ENCODE measurements around the gene RPL3. TPM values are rescaled to one million over a fixed set of nuclear protein-coding genes. Genes with fewer than 3 reads are reported as not detected.
A peak's percentile ranks its signal among the peaks of the same experiment; 100 is the strongest.

RPL3 gene
- total RNA-seq, 1 experiment from 2014 or later: 1,668 TPM

GRCh38 chr22:39300186-39300830 lies 19.1 kb downstream of the RPL3 start:
- H3K9me3 Mint-ChIP-seq (ENCODE audit: unreplicated experiment): no peaks in the 10 kb centered on the region
- H3K36me3 ChIP-seq (ENCODE audit: control insufficient read depth, insufficient read depth, low read length): no peaks in the 10 kb centered on the region
- no TSS peak for BruUV-seq (replicated peaks)
- H3K4me3 Mint-ChIP-seq (ENCODE audit: unreplicated experiment): peak overlapping the region; percentile 48
- H3K4me3 ChIP-seq (ENCODE audit: low read depth, low read length): no peak overlapping the region
- no peaks in the 10 kb centered on the region for H3K9me3 ChIP-seq
- H3K36me3 Mint-ChIP-seq (ENCODE audit: insufficient read depth, unreplicated experiment): no peaks in the 10 kb centered on the region
- H3K27me3 ChIP-seq (replicated peaks; ENCODE audit: control insufficient read depth, insufficient read depth, low read length): no peaks in the 10 kb centered on the region
- H3K4me1 Mint-ChIP-seq (ENCODE audit: low read depth, unreplicated experiment): peaks cover 27% of the 10 kb centered on the region
- POLR2A ChIA-PET: no interaction called here
- DNase-seq: no peak
- CTCF ChIA-PET: interaction anchor here (0.6 to 2.6 kb wide), 3 partner anchors 11 to 531 kb away, joined by 3 to 9 read pairs (median 3); no protein-coding TSS in a partner anchor
- no peaks in the 10 kb centered on the region for H3K27me3 Mint-ChIP-seq (ENCODE audit: insufficient read depth, unreplicated experiment)
- TF ChIP-seq CTCF (IDR thresholded peaks at IDR 0.05; ENCODE audit: insufficient read depth in 1 of 2, low read depth in 1 of 2, low read length in 1 of 2, severe bottlenecking in 1 of 2, unreplicated experiment in 1 of 2): no peak
- H3K4me1 ChIP-seq: peaks cover 42% of the 10 kb centered on the region
- intact Hi-C loops (cut with micrococcal nuclease; ENCODE audit: unreplicated experiment): no loop called here
- H3K27ac Mint-ChIP-seq (ENCODE audit: unreplicated experiment): peak overlapping the region; percentile 37

DNA sequence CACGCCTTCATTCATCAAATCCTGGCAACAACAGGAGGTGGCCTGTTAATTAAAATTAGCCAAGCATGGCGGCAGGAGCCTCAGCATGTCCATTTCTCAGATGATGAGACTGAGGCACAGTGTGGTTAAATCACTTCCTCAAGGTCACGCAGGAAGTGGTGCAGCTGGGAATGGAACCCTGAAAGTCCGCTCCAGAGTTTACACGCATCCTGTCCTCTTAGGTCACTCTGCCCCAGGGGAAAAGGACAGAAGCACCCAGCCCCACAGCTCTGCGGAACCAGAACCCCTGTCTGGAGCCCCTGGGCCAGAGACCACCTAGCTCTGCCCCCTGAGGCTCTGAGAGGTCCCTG lies 19.6 kb downstream of the RPL3 start:
- Histone ChIP-seq H3K9me3 (no peaks in the 10 kb centered on the region), H3K4me1 (peaks cover 44% of the 10 kb centered on the region), H3K4me3 (ENCODE audit: low read depth, low read length) (no peak overlapping the region), H3K36me3 (ENCODE audit: control insufficient read depth, insufficient read depth, low read length) (no peaks in the 10 kb centered on the region), H3K27me3 (replicated peaks; ENCODE audit: control insufficient read depth, insufficient read depth, low read length) (no peaks in the 10 kb centered on the region)
- H3K36me3 Mint-ChIP-seq (ENCODE audit: insufficient read depth, unreplicated experiment): no peaks in the 10 kb centered on the region
- no peak for TF ChIP-seq CTCF (IDR thresholded peaks at IDR 0.05; ENCODE audit: insufficient read depth in 1 of 2, low read depth in 1 of 2, low read length in 1 of 2, severe bottlenecking in 1 of 2, unreplicated experiment in 1 of 2)
- H3K4me3 Mint-ChIP-seq (ENCODE audit: unreplicated experiment): peak overlapping the region; percentile 48
- peaks cover 27% of the 10 kb centered on the region for H3K4me1 Mint-ChIP-seq (ENCODE audit: low read depth, unreplicated experiment)
- no peak for DNase-seq
- no peaks in the 10 kb centered on the region for H3K9me3 Mint-ChIP-seq (ENCODE audit: unreplicated experiment)
- H3K27me3 Mint-ChIP-seq (ENCODE audit: insufficient read depth, unreplicated experiment): no peaks in the 10 kb centered on the region
- no TSS peak for BruUV-seq (replicated peaks)
- POLR2A ChIA-PET: no interaction called here
- intact Hi-C loops (cut with micrococcal nuclease; ENCODE audit: unreplicated experiment): no loop called here
- CTCF ChIA-PET: interaction anchor here (0.6 to 2.6 kb wide), 2 partner anchors 11 to 531 kb away, joined by 3 to 9 read pairs; no protein-coding TSS in a partner anchor
- peak overlapping the region; percentile 37 for H3K27ac Mint-ChIP-seq (ENCODE audit: unreplicated experiment)

DNA sequence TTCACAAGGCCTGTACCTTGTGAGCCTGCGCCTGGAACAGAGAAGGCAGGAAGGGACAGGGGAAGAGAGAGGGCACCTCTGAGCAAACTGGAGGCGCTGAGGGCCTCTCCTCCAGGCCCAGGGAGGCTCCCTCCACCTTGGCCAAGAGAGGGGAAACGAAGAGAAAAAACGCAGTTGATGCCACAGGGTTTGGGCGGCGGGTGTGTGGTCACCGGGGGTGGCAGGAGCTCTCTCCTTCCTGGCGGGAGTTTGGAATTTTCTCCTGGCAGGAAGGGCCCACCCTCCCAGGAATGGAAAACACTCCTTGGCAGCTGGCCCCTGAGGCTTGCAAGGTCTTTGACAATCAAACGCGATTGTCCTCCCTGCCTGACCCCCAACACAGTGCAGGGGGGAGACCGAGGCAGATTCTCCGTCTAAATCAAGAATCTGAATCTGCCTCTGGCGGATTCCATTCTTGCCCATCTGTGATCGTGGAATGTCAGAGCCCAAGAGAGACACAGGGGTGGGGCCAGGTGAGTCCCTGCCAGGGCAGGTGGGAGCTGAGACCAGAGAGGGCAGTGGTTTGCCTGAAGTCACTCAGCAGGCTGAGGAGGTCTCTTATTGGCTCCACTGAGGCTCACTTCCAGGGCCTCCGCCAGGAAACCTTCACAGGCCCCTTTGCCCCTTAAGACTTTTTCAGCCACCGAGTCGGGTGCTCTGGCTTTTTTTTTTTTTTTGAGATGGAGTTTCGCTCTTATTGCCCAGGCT lies 21.0 kb downstream of the RPL3 start:
- POLR2A ChIA-PET: no interaction called here
- no peak for TF ChIP-seq CTCF (IDR thresholded peaks at IDR 0.05; ENCODE audit: insufficient read depth in 1 of 2, low read depth in 1 of 2, low read length in 1 of 2, severe bottlenecking in 1 of 2, unreplicated experiment in 1 of 2)
- Histone ChIP-seq H3K4me3 (ENCODE audit: low read depth, low read length) (no peak overlapping the region), H3K4me1 (peaks cover 53% of the 10 kb centered on the region), H3K9me3 (no peaks in the 10 kb centered on the region), H3K36me3 (ENCODE audit: control insufficient read depth, insufficient read depth, low read length) (no peaks in the 10 kb centered on the region), H3K27me3 (replicated peaks; ENCODE audit: control insufficient read depth, insufficient read depth, low read length) (no peaks in the 10 kb centered on the region)
- Mint-ChIP-seq H3K27ac (ENCODE audit: unreplicated experiment) (peak overlapping the region; percentile 19), H3K9me3 (ENCODE audit: unreplicated experiment) (no peaks in the 10 kb centered on the region), H3K27me3 (ENCODE audit: insufficient read depth, unreplicated experiment) (no peaks in the 10 kb centered on the region), H3K36me3 (ENCODE audit: insufficient read depth, unreplicated experiment) (no peaks in the 10 kb centered on the region), H3K4me3 (ENCODE audit: unreplicated experiment) (no peak overlapping the region), H3K4me1 (ENCODE audit: low read depth, unreplicated experiment) (peaks cover 34% of the 10 kb centered on the region)
- DNase-seq: no peak
- BruUV-seq (replicated peaks): no TSS peak
- CTCF ChIA-PET: interaction anchor here (2.6 kb wide), 1 partner anchor 13 kb away, joined by 9 read pairs; no protein-coding TSS in a partner anchor
- intact Hi-C loops (cut with micrococcal nuclease; ENCODE audit: unreplicated experiment): no loop called here
